Measurements from ENCODE around the gene CTBS. TPM values are rescaled to one million over a fixed set of nuclear protein-coding genes. Genes with fewer than 3 reads are reported as not detected.
"Not testable (repeated sequence)": the region's sequence is repeated elsewhere in the genome, so short reads cannot be mapped to it uniquely, and the experiment has no call there.

CTBS gene
- total and polyA plus RNA-seq, 5 experiments from 2014 or later, result 16.3 to 21.1 (median 18.2) TPM

DNA sequence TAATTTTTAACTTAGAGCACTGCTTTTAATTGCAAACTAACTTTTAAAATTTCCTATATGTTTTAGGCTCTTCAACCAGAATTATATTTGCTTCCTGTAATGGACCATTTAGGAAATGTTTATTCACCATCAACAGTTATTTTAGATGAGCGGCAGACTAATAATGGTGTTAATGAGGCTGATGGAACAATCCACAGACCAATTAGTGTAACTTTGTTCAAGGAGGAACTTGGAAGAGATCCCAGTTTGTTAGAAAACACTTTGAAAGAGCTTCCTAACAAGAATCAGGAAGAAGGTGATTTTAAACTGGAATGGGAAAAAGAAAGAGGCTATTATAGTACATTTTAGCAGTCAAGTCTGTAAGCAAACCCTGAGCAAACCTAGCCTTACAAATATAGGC lies 48.5 kb downstream of the CTBS start:
- ATAC-seq (no peak), DNase-seq (no peak)
- peaks cover 0 to 4% (median 0%) of the 10 kb centered on the region in 9 donors for H3K9me3 Mint-ChIP-seq
- H3K4me1 Mint-ChIP-seq, result peaks cover 0 to 1% (median 0%) of the 10 kb centered on the region in 4 donors
- H3K27me3 Mint-ChIP-seq, result no peaks in the 10 kb centered on the region
- no peak overlapping the region for H3K27ac Mint-ChIP-seq
- no peak overlapping the region for H3K4me3 Mint-ChIP-seq
- POLR2A ChIA-PET, result no interaction called here
- H3K36me3 Mint-ChIP-seq, result peaks cover 0 to 13% (median 10%) of the 10 kb centered on the region in 3 donors

DNA sequence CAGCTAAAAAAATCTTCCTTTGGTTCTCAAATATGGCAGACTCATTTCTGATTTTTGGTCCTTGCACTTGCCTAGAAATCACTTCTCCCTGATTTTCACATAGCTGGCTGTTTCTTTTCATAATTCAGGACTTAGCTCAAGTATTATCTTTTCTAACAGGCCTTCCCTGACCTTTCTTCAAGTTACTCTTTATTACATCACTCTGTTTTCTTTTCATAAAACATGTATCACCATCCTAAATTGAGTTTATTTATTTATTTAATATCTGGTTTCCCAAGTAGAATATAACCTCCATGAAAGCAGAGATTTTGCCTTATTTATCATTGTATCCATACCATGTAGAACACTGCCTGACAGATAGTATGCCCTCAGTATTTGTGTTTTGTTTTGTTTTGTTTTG lies 49.6 kb downstream of the CTBS start:
- POLR2A ChIA-PET, result no interaction called here
- ATAC-seq (no peak), DNase-seq (no peak)
- H3K36me3 Mint-ChIP-seq, result peaks cover 0 to 12% (median 11%) of the 10 kb centered on the region in 3 donors
- H3K27me3 Mint-ChIP-seq, result no peaks in the 10 kb centered on the region
- H3K27ac Mint-ChIP-seq, result no peak overlapping the region
- H3K4me3 Mint-ChIP-seq, result no peak overlapping the region
- H3K9me3 Mint-ChIP-seq, result peaks cover 0 to 4% (median 0%) of the 10 kb centered on the region in 9 donors
- peaks cover 0 to 1% (median 0%) of the 10 kb centered on the region in 4 donors for H3K4me1 Mint-ChIP-seq

DNA sequence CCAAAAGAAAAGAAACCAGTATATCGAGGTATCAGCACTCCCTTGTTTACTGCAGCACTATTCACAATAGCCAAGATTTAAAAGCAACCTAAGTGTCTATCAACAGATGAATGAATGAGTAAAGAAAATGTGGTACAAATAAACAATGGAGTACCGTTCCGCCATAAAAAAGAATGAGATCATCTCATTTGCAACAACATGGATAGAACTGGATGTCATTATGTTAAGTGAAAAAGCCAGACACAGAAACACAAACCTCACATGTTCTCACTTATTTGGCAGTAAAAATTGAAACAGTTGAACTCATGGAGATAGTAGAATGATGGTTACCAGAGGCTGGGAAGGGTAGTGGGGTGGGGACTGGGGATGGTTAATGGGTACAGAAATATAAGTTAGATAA lies 63.6 kb downstream of the CTBS start:
- H3K27ac Mint-ChIP-seq, result no peak overlapping the region

GRCh38 chr1:84510165-84510564 lies 64.1 kb downstream of the CTBS start:
- peaks cover 0 to 4% (median 0%) of the 10 kb centered on the region in 3 donors for H3K36me3 Mint-ChIP-seq
- H3K9me3 Mint-ChIP-seq, result peaks cover 0 to 12% (median 4%) of the 10 kb centered on the region in 9 donors
- no peak overlapping the region for H3K4me3 Mint-ChIP-seq
- H3K27me3 Mint-ChIP-seq, result no peaks in the 10 kb centered on the region
- H3K27ac Mint-ChIP-seq, result no peak overlapping the region
- POLR2A ChIA-PET, result no interaction called here
- ATAC-seq, result no peak
- H3K4me1 Mint-ChIP-seq, result peaks cover 4 to 17% (median 6%) of the 10 kb centered on the region in 4 donors
- DNase-seq, result no peak

More for the DNA sequence above, 63.6 kb downstream of the CTBS start:
- DNase-seq (no peak), ATAC-seq (no peak)
- peaks cover 0 to 12% (median 4%) of the 10 kb centered on the region in 9 donors for H3K9me3 Mint-ChIP-seq
- no peaks in the 10 kb centered on the region for H3K36me3 Mint-ChIP-seq
- H3K4me1 Mint-ChIP-seq, result peaks cover 0 to 14% (median 4%) of the 10 kb centered on the region in 4 donors
- no peak overlapping the region for H3K4me3 Mint-ChIP-seq
- no peaks in the 10 kb centered on the region for H3K27me3 Mint-ChIP-seq
- POLR2A ChIA-PET, result no interaction called here

GRCh38 chr1:84509029-84509428 lies 65.2 kb downstream of the CTBS start:
- H3K36me3 Mint-ChIP-seq, result peaks cover 0 to 5% (median 0%) of the 10 kb centered on the region in 3 donors
- ATAC-seq, result no peak
- no peak overlapping the region for H3K4me3 Mint-ChIP-seq
- POLR2A ChIA-PET, result interaction anchor here (1.4 kb wide), 1 partner anchor 64 kb away, joined by 5 read pairs; no protein-coding TSS in a partner anchor
- H3K27ac Mint-ChIP-seq, result no peak overlapping the region
- peaks cover 0 to 12% (median 4%) of the 10 kb centered on the region in 9 donors for H3K9me3 Mint-ChIP-seq
- DNase-seq, result no peak
- H3K27me3 Mint-ChIP-seq, result no peaks in the 10 kb centered on the region
- peaks cover 14 to 28% (median 18%) of the 10 kb centered on the region in 4 donors for H3K4me1 Mint-ChIP-seq

GRCh38 chr1:84508510-84508909 lies 65.7 kb downstream of the CTBS start:
- POLR2A ChIA-PET, result interaction anchor here (1.4 kb wide), 1 partner anchor 65 kb away, joined by 5 read pairs; no protein-coding TSS in a partner anchor
- H3K27me3 Mint-ChIP-seq, result no peaks in the 10 kb centered on the region
- DNase-seq (no peak), ATAC-seq (no peak)
- peaks cover 0 to 5% (median 0%) of the 10 kb centered on the region in 3 donors for H3K36me3 Mint-ChIP-seq
- H3K4me1 Mint-ChIP-seq, result peaks cover 15 to 34% (median 23%) of the 10 kb centered on the region in 4 donors
- peak overlapping the region in 2 of 10 donors; percentile 2 to 25 for H3K27ac Mint-ChIP-seq
- peak overlapping the region in 5 of 10 donors; percentile 3 to 60 (median 34) for H3K4me3 Mint-ChIP-seq
- H3K9me3 Mint-ChIP-seq, result peaks cover 0 to 12% (median 4%) of the 10 kb centered on the region in 9 donors

DNA sequence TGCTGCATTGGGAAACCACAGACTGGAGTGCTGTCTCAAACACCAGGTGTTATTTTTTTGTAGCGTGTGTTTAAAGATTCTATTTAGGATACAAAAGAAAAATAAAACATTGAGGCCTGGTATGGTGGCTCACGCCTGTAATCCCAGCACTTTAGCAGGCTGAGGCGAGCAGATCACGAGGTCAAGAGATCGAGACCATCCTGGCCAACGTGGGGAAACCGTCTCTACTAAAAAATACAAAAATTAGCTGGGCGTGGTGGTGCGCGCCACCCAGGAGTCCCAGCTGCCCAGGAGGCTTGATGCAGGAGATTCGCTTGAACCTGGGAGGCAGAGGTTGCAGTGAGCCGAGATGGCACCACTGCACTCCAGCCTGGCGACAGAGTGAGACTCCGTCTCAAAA lies 66.4 kb downstream of the CTBS start:
- H3K4me1 Mint-ChIP-seq, result peaks cover 19 to 40% (median 29%) of the 10 kb centered on the region in 4 donors
- peak overlapping the region in 1 of 10 donors; percentile 29 for H3K27ac Mint-ChIP-seq
- peak overlapping the region in 3 of 10 donors; percentile 7 to 97 (median 51) for H3K4me3 Mint-ChIP-seq
- H3K27me3 Mint-ChIP-seq, H3K36me3 Mint-ChIP-seq, POLR2A ChIA-PET, ATAC-seq, DNase-seq: not testable (repeated sequence)
- peaks cover 0 to 12% (median 4%) of the 10 kb centered on the region in 9 donors for H3K9me3 Mint-ChIP-seq

GRCh38 chr1:84506729-84507453 lies 67.3 kb downstream of the CTBS start:
- H3K9me3 Mint-ChIP-seq, result peaks cover 0 to 12% (median 4%) of the 10 kb centered on the region in 9 donors
- DNase-seq (peak in 2 of 10 donors; percentile 38 to 49), ATAC-seq (no peak)
- peak overlapping the region; percentile 87 to 100 (median 97) for H3K4me3 Mint-ChIP-seq
- peaks cover 0 to 5% (median 0%) of the 10 kb centered on the region in 3 donors for H3K36me3 Mint-ChIP-seq
- H3K27me3 Mint-ChIP-seq, result no peaks in the 10 kb centered on the region
- peaks cover 19 to 49% (median 33%) of the 10 kb centered on the region in 4 donors for H3K4me1 Mint-ChIP-seq
- peak overlapping the region; percentile 93 to 99 (median 97) for H3K27ac Mint-ChIP-seq
- POLR2A ChIA-PET, result interaction anchor here (0.6 to 2.4 kb wide), 14 partner anchors 11 to 770 kb away, joined by 3 to 29 read pairs (median 4); partner anchors contain the start of genes BCL10, CTBS, PRKACB and RPF1

GRCh38 chr1:84506002-84506728 lies 68.1 kb downstream of the CTBS start, which contains the start of the genes GNG5 and SPATA1:
Gene GNG5, minus strand, starts transcription at chr1:84506581. Its CDS starts 490 bp downstream, at chr1:84506091.
Gene SPATA1, plus strand, starts transcription at chr1:84506386. Its CDS starts 9,974 bp downstream, at chr1:84516360.
- Mint-ChIP-seq H3K27me3 (no peaks in the 10 kb centered on the region), H3K27ac (peak within 1 kb of the TSS; percentile 93 to 99 (median 97)), H3K9me3 (peaks cover 0 to 12% (median 4%) of the 10 kb centered on the region in 9 donors), H3K36me3 (peaks cover 0 to 6% (median 5%) of the 10 kb centered on the region in 3 donors), H3K4me3 (peak within 1 kb of the TSS; percentile 87 to 100 (median 98)), H3K4me1 (peaks cover 19 to 56% (median 40%) of the 10 kb centered on the region in 4 donors)
- POLR2A ChIA-PET, result interaction anchor here (0.6 to 2.4 kb wide), 15 partner anchors 10 to 770 kb away, joined by 3 to 29 read pairs (median 4); partner anchors contain the start of genes BCL10, CTBS, PRKACB and RPF1
- DNase-seq (peak; percentile 92 to 98 (median 96)), ATAC-seq (peak; percentile 89)

- DNase-seq (peak in 1 of 10 donors; percentile 64), ATAC-seq (peak; percentile 27 to 43)
- peak overlapping the region; percentile 92 to 99 (median 96) for H3K27ac Mint-ChIP-seq
- peaks cover 0 to 9% (median 2%) of the 10 kb centered on the region in 9 donors for H3K9me3 Mint-ChIP-seq
- H3K4me3 Mint-ChIP-seq, result peak overlapping the region; percentile 87 to 100 (median 98)
- H3K36me3 Mint-ChIP-seq, result peaks cover 0 to 8% (median 5%) of the 10 kb centered on the region in 3 donors
- no peaks in the 10 kb centered on the region for H3K27me3 Mint-ChIP-seq
- peaks cover 19 to 62% (median 44%) of the 10 kb centered on the region in 4 donors for H3K4me1 Mint-ChIP-seq
- POLR2A ChIA-PET, result interaction anchor here (0.6 to 2.4 kb wide), 14 partner anchors 10 to 771 kb away, joined by 3 to 29 read pairs (median 4); partner anchors contain the start of genes BCL10, CTBS, PRKACB and RPF1
Measured at GRCh38 chr1:84505493-84506001, 68.7 kb downstream of the CTBS start.

GRCh38 chr1:84504580-84505492 lies 69.4 kb downstream of the CTBS start:
- peak in 1 of 10 donors; percentile 29 for DNase-seq

More at GRCh38 chr1:84504580-84505492, 69.4 kb downstream of the CTBS start:
- Mint-ChIP-seq H3K27ac (peak overlapping the region; percentile 90 to 99 (median 96)), H3K4me3 (peak overlapping the region; percentile 87 to 100 (median 98)), H3K9me3 (peaks cover 0 to 9% (median 0%) of the 10 kb centered on the region in 9 donors), H3K27me3 (no peaks in the 10 kb centered on the region), H3K36me3 (peaks cover under 1 to 14% (median 5%) of the 10 kb centered on the region in 3 donors), H3K4me1 (peaks cover 19 to 65% (median 49%) of the 10 kb centered on the region in 4 donors)
- POLR2A ChIA-PET, result interaction anchor here (1.3 to 2.4 kb wide), 7 partner anchors 25 to 360 kb away, joined by 3 to 29 read pairs (median 14); partner anchors contain the start of genes CTBS, PRKACB and RPF1
- ATAC-seq, result no peak

All from naive thymus-derived CD8-positive, alpha-beta T cell (primary cell).